HCT116 (cell line): Measurements from ENCODE around the gene ARHGAP10. TPM values are rescaled to one million over a fixed set of nuclear protein-coding genes. Genes with fewer than 3 reads are reported as not detected.
A peak's percentile ranks its signal among the peaks of the same experiment; 100 is the strongest.

Experiments used
- ATAC-seq: fragments of 200-7000 bp; cut with Tn5 transposase; 2 replicates; pipeline ENCODE4 v1.9.1; 2020; ENCODE audit warnings: mild to moderate bottlenecking, moderate library complexity
- BruUV-seq: library from RNA; stranded (reverse); fragments of 400-500 nt; replicated peaks from 2 replicates; lab custom pipeline; 2021; lab: Mats Ljungman, UMichigan
- CTCF ChIA-PET: fragments of 300-600 bp; sonication (Branson Sonifier 250); formaldehyde crosslinking; loops from one replicate; lab custom pipeline; 2021; ENCODE audit warnings: antibody characterized with exemption; lab: Charles Lee
- POLR2A ChIA-PET: fragments of 300-600, 350-600 bp; sonication (Branson Sonifier 250); formaldehyde crosslinking; loops from one replicate; lab custom pipeline; 2021; ENCODE audit warnings: antibody characterized with exemption; lab: Charles Lee
- RAD21 ChIA-PET, 2 experiments: fragments of 300-600 bp; sonication (Branson Sonifier 250); formaldehyde crosslinking; loops; one replicate each; lab custom pipeline; 2023; ENCODE audit warnings: low total read pairs in 2 of 2; ENCODE audit not compliant: uncharacterized antibody in 2 of 2, unreplicated experiment in 2 of 2, low non-redundant PET in 1 of 2; lab: Charles Lee
- DNase-seq: peaks from one replicate; pipeline ENCODE4 v3.0.0-alpha.2; 2010; ENCODE audit warnings: low read depth, low spot score
- H2AFZ ChIP-seq: fragments of 200-600 bp; shearing (Covaris generic), sonication (generic); 2 replicates; pipeline ENCODE4 v1.6.1; 2017; ENCODE audit warnings: low read depth, mixed run types, mixed read lengths, antibody characterized with exemption, low read length; ENCODE audit not compliant: poor library complexity, severe bottlenecking
- H3K27ac ChIP-seq: 2 replicates; pipeline ENCODE4 v1.5.1; 2012; ENCODE audit warnings: low read depth, low read length
- H3K27me3 ChIP-seq: fragments of 200-600 bp; sonication (generic); 2 replicates; pipeline ENCODE4 v1.6.1; 2016; ENCODE audit warnings: mixed run types, low read length, mixed read lengths; ENCODE audit not compliant: insufficient read depth
- H3K36me3 ChIP-seq, 2 experiments: fragments of 200-500 bp in 1 of 2; fragments of 200-600 bp in 1 of 2; sonication (Bioruptor generic) in 1 of 2; sonication (generic) in 1 of 2; 2 replicates each; pipeline versions ENCODE4 v1.5.1 to v1.6.1; 2014 to 2016; ENCODE audit warnings: low read length in 2 of 2, inconsistent platforms in 1 of 2, mixed read lengths in 1 of 2, mixed run types in 1 of 2; ENCODE audit not compliant: insufficient read depth in 2 of 2, control insufficient read depth in 1 of 2
- H3K4me1 ChIP-seq, 2 experiments: fragments of 200-600 bp in 1 of 2; sonication (generic) in 1 of 2; 2 replicates each; pipeline versions ENCODE4 v1.5.1 to v1.6.1; 2012 to 2017; ENCODE audit warnings: low read length in 2 of 2, inconsistent platforms in 1 of 2, mild to moderate bottlenecking in 1 of 2, mixed read lengths in 1 of 2, mixed run types in 1 of 2, moderate library complexity in 1 of 2; ENCODE audit not compliant: insufficient read depth in 2 of 2, control insufficient read depth in 1 of 2
- H3K4me2 ChIP-seq: fragments of 200-600 bp; sonication (generic); 2 replicates; pipeline ENCODE4 v1.6.1; 2017; ENCODE audit warnings: mixed run types, low read length, mixed read lengths
- H3K4me3 ChIP-seq, 2 experiments: fragments of 200-600 bp in 1 of 2; sonication (generic) in 1 of 2; replicated peaks in 1 of 2; 2 replicates each; pipeline ENCODE4 v1.5.1; 2011 to 2016; ENCODE audit warnings: low read length in 2 of 2, control low read depth in 1 of 2, low read depth in 1 of 2, mild to moderate bottlenecking in 1 of 2, mixed read lengths in 1 of 2, mixed run types in 1 of 2
- H3K79me2 ChIP-seq: fragments of 200-600 bp; sonication (generic); 2 replicates; pipeline ENCODE4 v1.6.1; 2017; ENCODE audit warnings: mild to moderate bottlenecking, mixed run types, low read length, moderate library complexity, mixed read lengths; ENCODE audit not compliant: insufficient read depth
- H3K9ac ChIP-seq: fragments of 200-600 bp; sonication (generic); 2 replicates; pipeline ENCODE4 v1.6.1; 2016; ENCODE audit warnings: low read length, mixed read lengths
- H3K9me2 ChIP-seq: fragments of 200-600 bp; sonication (generic), shearing (Covaris generic); 2 replicates; pipeline ENCODE4 v1.6.1; 2017; ENCODE audit warnings: mixed run types, mild to moderate bottlenecking, moderate library complexity; ENCODE audit not compliant: insufficient read depth
- H3K9me3 ChIP-seq, 2 experiments: fragments of 200-500 bp in 1 of 2; fragments of 200-600 bp in 1 of 2; sonication (Bioruptor generic) in 1 of 2; sonication (generic) in 1 of 2; 2 replicates each; pipeline ENCODE4 v1.6.1; 2014 to 2017; ENCODE audit warnings: low read length in 2 of 2, mixed read lengths in 2 of 2, inconsistent platforms in 1 of 2, low read depth in 1 of 2, mild to moderate bottlenecking in 1 of 2, mixed run types in 1 of 2, moderate library complexity in 1 of 2; ENCODE audit not compliant: control insufficient read depth in 1 of 2, insufficient read depth in 1 of 2
- H4K20me1 ChIP-seq: fragments of 200-600 bp; sonication (generic), shearing (Covaris generic); 2 replicates; pipeline ENCODE4 v1.6.1; 2017; ENCODE audit warnings: mixed run types, mild to moderate bottlenecking, moderate library complexity; ENCODE audit not compliant: insufficient read depth
- CBX3 ChIP-seq: IDR thresholded peaks from 2 replicates; pipeline ENCODE4 v1.6.1; 2012; ENCODE audit warnings: low read depth
- CTCF ChIP-seq, 3 experiments: fragments of 200-600 bp in 1 of 3; sonication (generic) in 1 of 3; IDR thresholded peaks in 2 of 3; conservative IDR thresholded peaks in 1 of 3; 2 replicates each; pipeline ENCODE4 v1.5.1; 2012 to 2017; ENCODE audit warnings: low read depth in 2 of 3, low read length in 2 of 3, antibody characterized with exemption in 1 of 3, borderline replicate concordance in 1 of 3, control low read depth in 1 of 3, mild to moderate bottlenecking in 1 of 3, mixed read lengths in 1 of 3, mixed run types in 1 of 3, moderate library complexity in 1 of 3; ENCODE audit not compliant: insufficient read depth in 1 of 3
- ELF1 ChIP-seq: IDR thresholded peaks from 2 replicates; pipeline ENCODE4 v1.6.1; 2012; ENCODE audit warnings: low read depth, borderline replicate concordance
- EZH2 ChIP-seq: fragments of 200-600 bp; sonication (generic); IDR thresholded peaks from 2 replicates; pipeline ENCODE4 v1.6.1; 2017; ENCODE audit warnings: antibody characterized with exemption, mixed run types
- EZH2phosphoT487 ChIP-seq: fragments of 200-600 bp; IDR thresholded peaks from 2 replicates; pipeline ENCODE4 v1.6.1; 2018; ENCODE audit warnings: antibody characterized with exemption, borderline replicate concordance
- FOSL1 ChIP-seq: IDR thresholded peaks from 2 replicates; pipeline ENCODE4 v1.6.1; 2012; ENCODE audit warnings: low read depth
- JUND ChIP-seq: IDR thresholded peaks from 2 replicates; pipeline ENCODE4 v1.6.1; 2012
- MAX ChIP-seq: IDR thresholded peaks from 2 replicates; pipeline ENCODE4 v1.6.1; 2012
- POLR2A ChIP-seq: IDR thresholded peaks from 2 replicates; pipeline ENCODE4 v1.7.0; 2011; ENCODE audit warnings: borderline replicate concordance; ENCODE audit not compliant: insufficient read depth, insufficient read length; ENCODE audit errors: extremely low read depth
- POLR2AphosphoS5 ChIP-seq: IDR thresholded peaks from 2 replicates; pipeline ENCODE4 v1.6.1; 2011; ENCODE audit warnings: mild to moderate bottlenecking, low read depth, low read length, moderate library complexity
- RAD21 ChIP-seq: IDR thresholded peaks from 2 replicates; pipeline ENCODE4 v1.6.1; 2012; ENCODE audit warnings: low read depth, mild to moderate bottlenecking
- REST ChIP-seq: IDR thresholded peaks from 2 replicates; pipeline ENCODE4 v1.6.1; 2012; ENCODE audit warnings: low read depth
- SIN3A ChIP-seq: IDR thresholded peaks from 2 replicates; pipeline ENCODE4 v1.6.1; 2012; ENCODE audit warnings: low read depth
- SP1 ChIP-seq: IDR thresholded peaks from 2 replicates; pipeline ENCODE4 v1.6.1; 2012; ENCODE audit warnings: low read depth
- SRF ChIP-seq: IDR thresholded peaks from 2 replicates; pipeline ENCODE4 v1.6.1; 2012; ENCODE audit warnings: low read depth
- TCF7L2 ChIP-seq: IDR thresholded peaks from 2 replicates; pipeline ENCODE4 v1.7.0; 2011; ENCODE audit warnings: borderline replicate concordance, inconsistent platforms; ENCODE audit not compliant: insufficient read depth, insufficient read length; ENCODE audit errors: extremely low read depth
- YY1 ChIP-seq: IDR thresholded peaks from 2 replicates; pipeline ENCODE4 v1.6.1; 2011; ENCODE audit warnings: low read length, low read depth, moderate library complexity, mild to moderate bottlenecking; ENCODE audit not compliant: insufficient replicate concordance; ENCODE audit errors: extremely low read depth
- ZBTB33 ChIP-seq: IDR thresholded peaks from 2 replicates; pipeline ENCODE4 v1.6.1; 2011; ENCODE audit warnings: mild to moderate bottlenecking, low read length, moderate library complexity; ENCODE audit not compliant: insufficient replicate concordance; ENCODE audit errors: extremely low read depth
- ZFX ChIP-seq: fragments of 450-650 bp; IDR thresholded peaks from 2 replicates; pipeline ENCODE4 v1.6.1; 2017
- ZNF274 ChIP-seq: fragments of 200-500 bp; sonication (Bioruptor generic); IDR thresholded peaks from 2 replicates; pipeline ENCODE4 v1.6.1; 2014; ENCODE audit warnings: mild to moderate bottlenecking, low read depth, low read length, inconsistent platforms
- intact Hi-C: fragments of 100-400 bp; cut with micrococcal nuclease; formaldehyde crosslinking; loops from 2 replicates; pipeline ENCODE4 v1.10.0; 2022
- total RNA-seq: library from RNA; stranded (reverse); gene quantifications from one replicate; pipeline ENCODE4 v1.2.1, GENCODE V29; 2021; ENCODE audit not compliant: unreplicated experiment

The ARHGAP10 gene
- total RNA-seq, 1 experiment from 2014 or later = 24.7 TPM

DNA sequence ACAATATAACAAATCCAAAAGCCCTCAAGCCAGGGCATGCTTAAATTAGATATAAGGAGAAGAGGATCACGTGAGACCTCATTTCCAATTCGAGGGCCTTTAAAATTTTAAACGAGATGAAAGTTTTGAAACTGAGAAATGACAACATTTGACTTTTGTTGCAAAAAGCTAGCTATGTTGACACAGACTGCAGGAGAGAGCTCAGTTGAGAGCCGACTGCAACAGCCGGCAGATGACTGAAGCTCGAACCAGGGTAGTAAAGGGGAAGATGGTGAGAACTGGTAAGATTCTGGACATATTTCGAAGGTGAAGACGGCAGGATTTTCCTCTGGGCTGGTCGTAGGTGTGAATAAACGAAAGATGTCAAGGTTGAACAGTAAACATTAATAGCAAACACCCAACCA is 48.7 kb upstream of the ARHGAP10 start:
- TSS peak; percentile 65 for BruUV-seq

More for the DNA sequence above, 48.7 kb upstream of the ARHGAP10 start:
- ChIA-PET RAD21 (no interaction called here), POLR2A (interaction anchor here (0.9 to 1.0 kb wide), 3 partner anchors 21 to 184 kb away, joined by 3 to 4 read pairs (median 4); no protein-coding TSS in a partner anchor), CTCF (interaction anchor here (1.3 to 2.3 kb wide), 3 partner anchors 26 to 183 kb away, joined by 3 to 22 read pairs (median 3); no protein-coding TSS in a partner anchor)
- H3K27me3 ChIP-seq = no peaks in the 10 kb centered on the region
- H4K20me1 ChIP-seq = no peaks in the 10 kb centered on the region
- peak overlapping the region; percentile 68 for H3K27ac ChIP-seq
- H3K4me3 ChIP-seq = peak overlapping the region; percentile 93 to 94
- intact Hi-C loops = no loop called here
- peaks cover 0 to 6% of the 10 kb centered on the region in 2 experiments; a peak in 1 of 4 replicates for H3K36me3 ChIP-seq
- H3K9me3 ChIP-seq = no peaks in the 10 kb centered on the region
- H3K4me1 ChIP-seq = peaks cover 2 to 15% of the 10 kb centered on the region in 2 experiments; a peak in 2 of 4 replicates
- peak overlapping the region; percentile 78 for H3K9ac ChIP-seq
- no peak overlapping the region for H2AFZ ChIP-seq
- DNase-seq (no peak), ATAC-seq (no peak)
- TF ChIP-seq JUND = no peak
- no peak for TF ChIP-seq ELF1
- no peak for TF ChIP-seq POLR2AphosphoS5
- no peak for TF ChIP-seq SIN3A
- no peak for TF ChIP-seq REST
- no peak for TF ChIP-seq FOSL1
- no peak for TF ChIP-seq SP1
- TF ChIP-seq TCF7L2 = no peak
- no peak for TF ChIP-seq CBX3
- TF ChIP-seq SRF = no peak
- TF ChIP-seq EZH2phosphoT487 = no peak
- TF ChIP-seq RAD21 = no peak
- no peak for TF ChIP-seq YY1
- TF ChIP-seq POLR2A = no peak
- no peak for TF ChIP-seq MAX
- TF ChIP-seq ZNF274 = no peak
- TF ChIP-seq CTCF (IDR thresholded peaks at IDR 0.05 in 2 of 3, conservative IDR thresholded peaks at IDR 0.05 in 1 of 3; ENCODE audit: borderline replicate concordance in 1 of 3, insufficient read depth in 1 of 3, low read depth in 2 of 3, low read length in 2 of 3) = no peak
- no peak for TF ChIP-seq EZH2
- no peak for TF ChIP-seq ZBTB33
- TF ChIP-seq ZFX = no peak
- H3K9me2 ChIP-seq = no peaks in the 10 kb centered on the region
- peaks cover 34% of the 10 kb centered on the region for H3K79me2 ChIP-seq
- peak overlapping the region; percentile 83 for H3K4me2 ChIP-seq
